HL-60 (cell line): Measurements from ENCODE around the gene CCDC17.

Source experiments
- CTCF ChIP-seq: IDR thresholded peaks from one replicate; pipeline ENCODE4 v1.5.1; 2011; ENCODE audit warnings: low read length, control low read depth, inconsistent platforms; ENCODE audit not compliant: insufficient read depth
- POLR2AphosphoS5 ChIP-seq: IDR thresholded peaks from 2 replicates; pipeline ENCODE4 v1.6.1; 2012; ENCODE audit warnings: low read depth
- REST ChIP-seq: IDR thresholded peaks from 2 replicates; pipeline ENCODE4 v1.6.1; 2012; ENCODE audit warnings: low read depth; ENCODE audit not compliant: insufficient replicate concordance

GRCh38 chr1:45635211-45635610, 11.4 kb upstream of the CCDC17 start:
- TF ChIP-seq CTCF (no peak), POLR2AphosphoS5 (no peak), REST (no peak)
